PC-9 (cell line): ENCODE measurements around the gene SLC37A2. TPM values are rescaled to one million over a fixed set of nuclear protein-coding genes. Genes with fewer than 3 reads are reported as not detected.
"Not testable (repeated sequence)": the region's sequence is repeated elsewhere in the genome, so short reads cannot be mapped to it uniquely, and the experiment has no call there.

ENCODE experiments used
- BruUV-seq: library from RNA; stranded (reverse); fragments of 400-500 nt; replicated peaks from 2 replicates; lab custom pipeline; 2021; lab: Mats Ljungman, UMichigan
- CTCF ChIA-PET: fragments of 300-600 bp; sonication (Branson Sonifier 250); formaldehyde crosslinking; loops from one replicate; lab custom pipeline; 2022; ENCODE audit warnings: antibody characterized with exemption; lab: Charles Lee
- POLR2A ChIA-PET: fragments of 300-600 bp; sonication (Branson Sonifier 250); formaldehyde crosslinking; loops from one replicate; lab custom pipeline; 2022; ENCODE audit warnings: antibody characterized with exemption; ENCODE audit not compliant: unreplicated experiment; lab: Charles Lee
- DNase-seq, 2 experiments: peaks; one replicate each; pipeline versions ENCODE4 v3.0.0 to v3.0.0-alpha.2; 2015 to 2022; ENCODE audit warnings: mixed read lengths in 1 of 2
- H2AFZ ChIP-seq: fragments of 200-600 bp; sonication (generic); 2 replicates; pipeline ENCODE4 v1.8.1; 2017; ENCODE audit warnings: antibody characterized with exemption
- H3F3A ChIP-seq: fragments of 200-600 bp; sonication (generic); 2 replicates; pipeline ENCODE4 v1.8.1; 2017; ENCODE audit warnings: antibody characterized with exemption, mild to moderate bottlenecking, low read depth; ENCODE audit not compliant: insufficient read depth
- H3K27ac ChIP-seq: fragments of 200-600 bp; sonication (generic); 2 replicates; pipeline ENCODE4 v1.6.1; 2016; ENCODE audit warnings: mixed run types
- H3K27me3 ChIP-seq: fragments of 200-600 bp; sonication (generic); 2 replicates; pipeline ENCODE4 v1.6.1; 2016; ENCODE audit warnings: low read depth, mixed run types; ENCODE audit not compliant: insufficient read depth
- H3K36me3 ChIP-seq: fragments of 200-600 bp; sonication (generic); 2 replicates; pipeline ENCODE4 v1.6.1; 2016; ENCODE audit warnings: low read depth, mixed run types
- H3K4me1 ChIP-seq: fragments of 200-600 bp; sonication (generic); replicated peaks from 2 replicates; pipeline ENCODE4 v1.6.1; 2016; ENCODE audit warnings: mixed run types; ENCODE audit not compliant: insufficient read depth
- H3K4me2 ChIP-seq: fragments of 200-600 bp; sonication (generic); 2 replicates; pipeline ENCODE4 v1.6.1; 2017; ENCODE audit warnings: mixed run types
- H3K4me3 ChIP-seq: fragments of 200-600 bp; sonication (generic); 2 replicates; pipeline ENCODE4 v1.6.1; 2016; ENCODE audit warnings: mixed run types
- H3K79me2 ChIP-seq: fragments of 200-600 bp; sonication (generic); 2 replicates; pipeline ENCODE4 v1.6.1; 2017; ENCODE audit warnings: low read depth, mixed run types
- H3K9me2 ChIP-seq: fragments of 200-600 bp; sonication (generic); 2 replicates; pipeline ENCODE4 v1.8.1; 2017; ENCODE audit warnings: mild to moderate bottlenecking; ENCODE audit not compliant: insufficient read depth
- H3K9me3 ChIP-seq: fragments of 200-600 bp; sonication (generic); 2 replicates; pipeline ENCODE4 v1.8.1; 2016; ENCODE audit warnings: low read depth; ENCODE audit not compliant: insufficient read depth
- H4K20me1 ChIP-seq: fragments of 200-600 bp; sonication (generic); 2 replicates; pipeline ENCODE4 v1.8.1; 2017; ENCODE audit not compliant: insufficient read depth
- EZH2 ChIP-seq: fragments of 200-600 bp; sonication (generic); IDR thresholded peaks from 2 replicates; pipeline ENCODE4 v1.8.0; 2017; ENCODE audit warnings: antibody characterized with exemption, low read depth
- intact Hi-C: fragments of 100-400 bp; cut with micrococcal nuclease; formaldehyde crosslinking; loops from one replicate; pipeline ENCODE4 v1.10.0; 2022; ENCODE audit not compliant: unreplicated experiment
- total RNA-seq: library from RNA; stranded (reverse); gene quantifications from 2 replicates; pipeline ENCODE4 v1.2.3, GENCODE V29; 2021
- TF ChIP-seq, protein P1 (sequence below): fragments of 200-600 bp; sonication (generic); conservative IDR thresholded peaks from 2 replicates; pipeline ENCODE4 v1.6.1; 2017; ENCODE audit warnings: mixed run types, antibody characterized with exemption, mild to moderate bottlenecking, moderate library complexity

SLC37A2 gene
- total RNA-seq, 1 experiment from 2014 or later, result 24.0 TPM

- no peak for DNase-seq
- Histone ChIP-seq H3K79me2 (no peaks in the 10 kb centered on the region), H3F3A (peaks cover 33% of the 10 kb centered on the region), H3K4me1 (peaks cover 47% of the 10 kb centered on the region), H3K27me3 (no peaks in the 10 kb centered on the region), H3K9me2 (no peaks in the 10 kb centered on the region), H3K4me3 (no peak overlapping the region), H3K27ac (no peak overlapping the region), H4K20me1 (no peaks in the 10 kb centered on the region), H3K36me3 (peaks cover 11% of the 10 kb centered on the region; the same call in 1 of the 2 replicates), H3K4me2 (no peak overlapping the region), H3K9me3 (no peaks in the 10 kb centered on the region), H2AFZ (no peak overlapping the region)
- no TSS peak for BruUV-seq
- CTCF ChIA-PET, result no interaction called here
- intact Hi-C loops, result no loop called here
- TF ChIP-seq EZH2, result no peak
- TF ChIP-seq, protein P1, sequence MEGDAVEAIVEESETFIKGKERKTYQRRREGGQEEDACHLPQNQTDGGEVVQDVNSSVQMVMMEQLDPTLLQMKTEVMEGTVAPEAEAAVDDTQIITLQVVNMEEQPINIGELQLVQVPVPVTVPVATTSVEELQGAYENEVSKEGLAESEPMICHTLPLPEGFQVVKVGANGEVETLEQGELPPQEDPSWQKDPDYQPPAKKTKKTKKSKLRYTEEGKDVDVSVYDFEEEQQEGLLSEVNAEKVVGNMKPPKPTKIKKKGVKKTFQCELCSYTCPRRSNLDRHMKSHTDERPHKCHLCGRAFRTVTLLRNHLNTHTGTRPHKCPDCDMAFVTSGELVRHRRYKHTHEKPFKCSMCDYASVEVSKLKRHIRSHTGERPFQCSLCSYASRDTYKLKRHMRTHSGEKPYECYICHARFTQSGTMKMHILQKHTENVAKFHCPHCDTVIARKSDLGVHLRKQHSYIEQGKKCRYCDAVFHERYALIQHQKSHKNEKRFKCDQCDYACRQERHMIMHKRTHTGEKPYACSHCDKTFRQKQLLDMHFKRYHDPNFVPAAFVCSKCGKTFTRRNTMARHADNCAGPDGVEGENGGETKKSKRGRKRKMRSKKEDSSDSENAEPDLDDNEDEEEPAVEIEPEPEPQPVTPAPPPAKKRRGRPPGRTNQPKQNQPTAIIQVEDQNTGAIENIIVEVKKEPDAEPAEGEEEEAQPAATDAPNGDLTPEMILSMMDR, result no peak
- POLR2A ChIA-PET, result no interaction called here
Measured at GRCh38 chr11:125086633-125087296, 23.7 kb downstream of the SLC37A2 start.

DNA sequence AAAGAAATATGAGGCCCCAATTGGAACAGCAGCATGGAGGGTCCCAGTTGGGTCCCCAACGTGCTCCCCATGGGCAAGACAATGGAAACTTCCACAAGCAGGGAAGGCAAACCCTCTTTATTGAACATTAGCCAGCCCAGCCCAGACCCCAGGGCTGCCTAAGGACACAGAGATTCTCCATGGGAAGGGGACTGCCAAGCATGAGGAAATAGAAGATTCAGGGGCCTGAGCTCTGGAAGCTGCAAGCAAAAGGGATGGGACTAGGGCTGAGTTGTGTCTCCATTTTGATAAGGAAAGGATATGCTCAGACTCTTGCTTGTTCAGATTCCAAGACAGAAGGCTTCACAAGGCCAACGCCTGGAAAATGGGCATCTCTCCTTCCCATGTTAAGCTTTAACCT, 25.0 kb downstream of the SLC37A2 start:
- CTCF ChIA-PET, result no interaction called here

GRCh38 chr11:125088576-125089455, 25.7 kb downstream of the SLC37A2 start:
- no peaks in the 10 kb centered on the region for H3K9me2 ChIP-seq
- peaks cover 24% of the 10 kb centered on the region for H3F3A ChIP-seq
- BruUV-seq, result no TSS peak
- H2AFZ ChIP-seq, result no peak overlapping the region
- CTCF ChIA-PET, result interaction anchor here (0.6 kb wide), 1 partner anchor 129 kb away, joined by 5 read pairs; no protein-coding TSS in a partner anchor
- intact Hi-C loops, result no loop called here
- H4K20me1 ChIP-seq, result no peaks in the 10 kb centered on the region
- TF ChIP-seq, protein P1, result no peak
- no peak for TF ChIP-seq EZH2
- H3K4me2 ChIP-seq, result no peak overlapping the region
- no peaks in the 10 kb centered on the region for H3K9me3 ChIP-seq
- POLR2A ChIA-PET, result no interaction called here
- no peaks in the 10 kb centered on the region for H3K27me3 ChIP-seq
- peaks cover 35% of the 10 kb centered on the region for H3K4me1 ChIP-seq
- DNase-seq, result no peak
- H3K36me3 ChIP-seq, result peaks cover 11% of the 10 kb centered on the region; the same call in 1 of the 2 replicates
- no peak overlapping the region for H3K27ac ChIP-seq
- H3K4me3 ChIP-seq, result no peak overlapping the region
- H3K79me2 ChIP-seq, result no peaks in the 10 kb centered on the region

More for the DNA sequence above, 25.0 kb downstream of the SLC37A2 start:
- no peak for DNase-seq
- POLR2A ChIA-PET, result no interaction called here
- Histone ChIP-seq H3K9me2 (no peaks in the 10 kb centered on the region), H3K79me2 (no peaks in the 10 kb centered on the region), H3K36me3 (peaks cover 11% of the 10 kb centered on the region; the same call in 1 of the 2 replicates), H3K27ac (no peak overlapping the region), H3K4me1 (peaks cover 42% of the 10 kb centered on the region), H4K20me1 (no peaks in the 10 kb centered on the region), H3K4me2 (no peak overlapping the region), H3F3A (peaks cover 31% of the 10 kb centered on the region), H3K4me3 (no peak overlapping the region), H3K9me3 (no peaks in the 10 kb centered on the region), H2AFZ (no peak overlapping the region), H3K27me3 (no peaks in the 10 kb centered on the region)
- no TSS peak for BruUV-seq
- TF ChIP-seq, protein P1, result no peak
- no peak for TF ChIP-seq EZH2
- intact Hi-C loops, result no loop called here

DNA sequence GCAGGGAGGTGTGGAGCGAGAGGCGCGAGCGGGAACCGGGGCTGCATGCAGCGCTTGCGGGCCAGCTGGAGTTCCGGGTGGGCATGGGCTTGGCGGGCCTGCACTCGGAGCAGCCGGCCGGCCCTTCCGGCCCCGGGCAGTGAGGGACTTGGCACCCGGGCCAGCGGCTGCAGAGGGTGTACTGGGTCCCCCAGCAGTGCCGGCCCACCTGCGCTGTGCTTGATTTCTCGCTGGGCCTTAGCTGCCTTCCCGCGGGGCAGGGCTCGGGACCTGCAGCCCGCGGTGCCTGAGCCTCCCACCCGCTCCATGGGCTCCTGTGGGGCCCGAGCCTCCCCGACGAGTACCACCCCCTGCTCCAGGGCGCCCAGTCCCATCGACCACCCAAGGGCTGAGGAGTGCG, 26.4 kb downstream of the SLC37A2 start:
- H3K4me3 ChIP-seq, H3K9me3 ChIP-seq, H3K9me2 ChIP-seq, H3K4me2 ChIP-seq, H3K27me3 ChIP-seq, BruUV-seq, H2AFZ ChIP-seq, intact Hi-C loops, H3K79me2 ChIP-seq, H3K27ac ChIP-seq, DNase-seq, H4K20me1 ChIP-seq: not testable (repeated sequence)
- CTCF ChIA-PET, result interaction anchor here (0.6 kb wide), 1 partner anchor 129 kb away, joined by 5 read pairs; no protein-coding TSS in a partner anchor
- Histone ChIP-seq H3K36me3 (peaks cover 11% of the 10 kb centered on the region; the same call in 1 of the 2 replicates), H3K4me1 (peaks cover 29% of the 10 kb centered on the region), H3F3A (peaks cover 18% of the 10 kb centered on the region)
- POLR2A ChIA-PET, result interaction anchor here (0.6 kb wide), 1 partner anchor 814 kb away, joined by 3 read pairs; the partner anchor contains the start of gene PUS3
